ENCODE results near the gene DEFB123.

DNA sequence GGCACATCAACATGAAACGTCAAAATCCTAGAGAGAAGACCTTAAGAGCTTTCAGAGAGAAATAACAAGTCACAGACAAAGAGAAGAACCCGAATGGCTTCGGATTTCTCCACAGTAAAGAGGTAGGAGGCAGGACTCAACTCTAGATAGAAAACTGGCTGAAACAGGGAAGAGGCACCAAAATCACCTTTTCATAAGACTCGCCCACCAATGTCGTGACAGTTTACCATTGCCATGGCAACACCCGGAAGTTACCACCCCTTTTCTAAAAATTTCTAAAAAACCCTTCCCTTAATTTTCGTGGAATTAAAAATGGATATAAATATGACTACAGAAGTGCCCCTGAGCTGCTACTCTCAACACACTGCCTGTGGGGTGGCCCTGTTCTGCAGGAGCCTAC lies 22.1 kb upstream of the DEFB123 start:
- TF ChIP-seq POLR2A (IDR thresholded peaks at IDR 0.05; ENCODE audit: low read length) (no peak), GATA1 (IDR thresholded peaks at IDR 0.05; ENCODE audit: low read depth, low read length) (no peak)
